HG03066 (cell line): ENCODE results near the gene SPIN2A.
"Not testable (repeated sequence)": the region's sequence is repeated elsewhere in the genome, so short reads cannot be mapped to it uniquely, and the experiment has no call there.

Experiments used
- ATAC-seq: cut with Tn5 transposase; IDR thresholded peaks from one replicate; pipeline ENCODE4 v1.9.1; 2021; ENCODE audit warnings: low read depth; ENCODE audit not compliant: unreplicated experiment

SPIN2A gene

GRCh38 chrX:57103489-57103888, 33.7 kb downstream of the SPIN2A start:
- no peak for ATAC-seq

GRCh38 chrX:57102918-57103317, 34.3 kb downstream of the SPIN2A start:
- ATAC-seq = not testable (repeated sequence)
